GM03348 (cell line): Measurements from ENCODE around the gene CCDC102B.
A peak's percentile ranks its signal among the peaks of the same experiment; 100 is the strongest.
"Not testable (repeated sequence)": the region's sequence is repeated elsewhere in the genome, so short reads cannot be mapped to it uniquely, and the experiment has no call there.

Source experiments
- DNase-seq: peaks from one replicate; pipeline ENCODE4 v3.0.0; 2012; ENCODE audit warnings: low spot score

The CCDC102B gene

DNA sequence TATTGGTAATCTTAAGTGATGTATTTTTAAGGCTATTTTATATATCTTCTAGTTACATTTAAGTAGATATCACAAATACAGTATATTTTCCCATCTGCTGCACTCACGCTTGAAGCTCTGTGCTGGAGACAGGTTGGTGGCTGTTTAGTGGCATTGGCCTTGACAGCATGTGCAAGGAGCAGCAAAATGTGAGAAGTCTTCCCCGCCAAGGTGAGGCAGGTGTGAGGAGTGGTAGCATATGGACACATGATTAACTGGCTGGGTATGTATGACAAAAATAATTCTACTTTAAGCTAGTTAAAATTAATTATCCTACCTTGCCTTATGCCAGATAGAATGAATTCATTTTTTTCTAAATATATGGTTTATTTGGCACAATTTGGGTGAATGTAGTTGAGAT lies 117.2 kb downstream of the CCDC102B start:
- DNase-seq = no peak

DNA sequence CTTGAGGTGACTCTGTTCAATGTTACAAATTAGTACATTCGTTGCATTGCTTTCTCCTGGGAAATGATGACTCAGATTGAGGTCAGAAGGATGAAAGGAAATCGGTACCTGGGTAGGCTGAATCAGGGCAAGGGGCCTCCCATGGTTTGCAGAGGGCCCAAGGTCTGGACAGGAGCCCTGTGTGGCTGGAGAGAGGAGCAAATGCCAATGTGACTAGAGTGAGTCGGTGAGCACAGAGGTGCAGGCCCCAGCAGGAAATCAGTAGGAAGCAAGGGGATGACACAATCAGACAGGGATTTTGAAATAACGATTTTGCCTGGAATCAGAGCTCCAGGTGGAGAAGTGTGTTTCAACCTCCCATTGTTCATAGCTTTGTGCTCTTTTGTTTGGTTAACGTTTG lies 118.9 kb downstream of the CCDC102B start:
- DNase-seq = no peak

DNA sequence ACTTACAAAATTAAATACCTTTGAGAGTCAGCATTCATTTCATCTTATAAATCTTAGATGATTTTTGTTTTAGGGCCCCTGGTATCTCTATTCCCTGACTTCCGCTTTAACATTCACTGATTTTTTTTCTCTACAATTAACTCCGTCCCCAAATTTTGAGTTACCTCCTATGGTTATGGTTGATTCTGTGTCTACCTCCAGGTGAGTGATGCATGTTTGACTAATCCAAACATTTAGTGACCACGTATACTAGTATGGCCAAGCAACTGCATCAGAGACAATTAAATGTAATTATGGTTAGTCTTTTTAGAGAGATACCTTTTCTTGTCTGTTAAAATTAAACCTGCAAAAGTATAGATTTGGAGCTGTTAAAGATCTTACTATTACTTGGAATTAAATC lies 120.3 kb downstream of the CCDC102B start:
- no peak for DNase-seq

DNA sequence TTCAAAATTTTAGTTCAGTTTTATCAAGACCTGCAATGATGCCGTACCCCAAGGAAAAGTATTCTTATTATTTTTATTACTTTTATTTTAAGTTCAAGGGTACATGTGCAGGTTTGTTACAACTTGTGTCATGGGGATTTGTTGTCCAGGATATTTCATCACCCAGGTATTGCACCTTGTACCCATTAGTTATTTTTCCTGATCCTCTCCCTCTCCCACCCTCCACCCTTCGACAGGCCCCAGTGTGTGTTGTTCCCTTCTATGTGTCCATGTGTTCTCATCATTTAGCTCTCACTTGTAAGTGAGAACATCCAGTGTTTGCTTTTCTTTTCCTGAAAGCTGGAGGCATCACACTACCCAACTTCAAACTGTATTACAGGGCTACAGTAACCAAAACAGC lies 122.0 kb downstream of the CCDC102B start:
- DNase-seq = no peak

DNA sequence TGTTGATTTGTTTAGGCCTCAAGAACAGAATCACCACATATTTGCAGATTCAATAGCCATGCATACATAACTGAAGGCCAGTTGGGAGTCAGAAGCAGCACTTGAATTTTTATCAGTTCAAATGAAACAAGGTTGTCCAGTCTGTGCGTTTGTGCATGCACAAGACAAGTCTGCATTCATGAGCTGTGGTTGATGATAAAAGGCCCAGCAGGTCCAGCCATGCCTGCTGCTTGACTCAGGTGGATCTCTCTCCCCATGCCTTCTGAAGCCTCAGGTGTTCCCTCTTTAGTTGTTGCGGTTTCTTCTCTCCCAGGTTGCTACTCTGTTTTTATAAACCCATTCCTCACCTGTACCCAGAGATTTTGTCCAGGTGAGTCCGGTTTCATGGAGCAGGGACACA lies 124.5 kb downstream of the CCDC102B start:
- DNase-seq = no peak

DNA sequence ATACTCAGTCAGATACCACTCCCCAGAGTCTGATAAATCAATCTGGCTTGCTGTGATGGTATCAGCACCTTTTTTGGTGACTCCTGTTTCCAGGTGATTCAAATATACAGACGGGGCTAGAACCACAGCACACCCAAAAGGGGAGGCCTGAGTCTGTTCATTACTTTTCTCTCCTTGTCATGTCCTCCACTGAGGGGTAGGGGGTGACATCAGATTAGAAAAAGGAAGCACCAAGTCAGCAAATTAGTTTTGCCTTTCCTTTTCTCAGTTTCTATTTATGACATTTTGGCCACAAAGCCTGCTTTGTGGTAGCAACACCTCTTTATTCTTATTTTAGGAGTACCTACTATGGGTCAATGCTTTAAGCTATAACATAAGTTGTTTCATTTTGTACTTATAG lies 127.4 kb downstream of the CCDC102B start:
- DNase-seq = peak; percentile 14

DNA sequence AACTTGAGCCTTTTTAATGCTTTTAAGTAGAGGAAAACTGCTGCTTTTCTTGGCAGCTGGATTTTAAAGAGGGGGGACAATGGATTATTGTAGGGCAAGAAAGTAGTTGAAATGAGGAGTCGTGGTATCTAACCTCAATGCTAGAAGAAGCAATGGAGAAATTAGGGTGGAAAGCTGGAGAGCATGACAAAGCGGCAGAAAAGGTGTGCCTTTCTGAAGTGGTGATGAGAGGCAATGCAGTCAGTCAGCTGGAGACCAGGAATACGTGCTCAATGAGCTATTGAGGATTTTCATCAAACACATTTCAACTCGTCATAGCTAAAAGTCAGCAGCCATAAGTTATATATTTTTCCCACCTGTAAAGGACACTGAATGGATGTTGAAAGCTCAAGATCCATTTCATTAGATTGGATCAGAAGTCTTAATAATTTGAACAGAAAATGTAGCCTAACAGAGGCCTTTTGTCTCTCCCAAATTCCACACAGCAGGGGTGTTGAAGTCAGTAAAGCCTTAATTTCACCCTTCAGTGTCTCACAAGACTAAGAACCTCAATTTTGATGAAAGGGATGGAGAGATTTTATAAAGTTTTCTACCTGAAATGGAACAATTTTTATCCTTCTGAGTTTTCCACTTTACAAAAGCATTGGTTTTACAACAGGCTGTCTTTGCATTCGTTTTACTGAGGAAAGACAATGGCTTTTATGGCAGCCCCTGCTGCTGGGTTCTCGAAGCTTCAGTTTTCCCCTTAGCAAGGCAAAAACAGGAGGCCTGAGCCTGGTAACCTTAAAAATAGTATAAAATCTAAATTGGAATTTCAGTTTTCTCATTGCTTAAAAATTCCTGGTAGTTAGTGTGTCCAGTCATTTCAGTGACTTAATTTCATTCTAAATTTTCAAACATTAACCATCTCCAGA lies 131.1 kb downstream of the CCDC102B start:
- no peak for DNase-seq

DNA sequence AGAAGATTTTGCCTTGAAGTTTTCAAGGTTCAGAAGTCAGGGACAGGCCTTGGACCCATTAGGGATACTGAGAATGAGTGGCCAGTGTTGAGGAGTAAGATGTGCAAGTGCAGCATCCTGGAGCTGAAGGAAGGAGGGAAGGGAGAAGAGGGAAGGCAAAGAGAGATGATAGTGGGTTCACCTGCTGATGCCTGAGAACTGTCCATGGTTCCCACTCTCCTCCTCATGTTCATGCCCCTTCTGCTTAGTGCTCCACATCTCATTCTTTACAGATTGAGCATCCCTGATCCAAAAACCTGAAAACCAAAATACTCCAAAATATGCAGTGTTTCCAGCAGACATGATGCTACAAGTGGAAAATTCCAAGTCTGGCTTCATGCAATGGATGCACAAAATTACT lies 137.8 kb downstream of the CCDC102B start:
- DNase-seq = no peak

DNA sequence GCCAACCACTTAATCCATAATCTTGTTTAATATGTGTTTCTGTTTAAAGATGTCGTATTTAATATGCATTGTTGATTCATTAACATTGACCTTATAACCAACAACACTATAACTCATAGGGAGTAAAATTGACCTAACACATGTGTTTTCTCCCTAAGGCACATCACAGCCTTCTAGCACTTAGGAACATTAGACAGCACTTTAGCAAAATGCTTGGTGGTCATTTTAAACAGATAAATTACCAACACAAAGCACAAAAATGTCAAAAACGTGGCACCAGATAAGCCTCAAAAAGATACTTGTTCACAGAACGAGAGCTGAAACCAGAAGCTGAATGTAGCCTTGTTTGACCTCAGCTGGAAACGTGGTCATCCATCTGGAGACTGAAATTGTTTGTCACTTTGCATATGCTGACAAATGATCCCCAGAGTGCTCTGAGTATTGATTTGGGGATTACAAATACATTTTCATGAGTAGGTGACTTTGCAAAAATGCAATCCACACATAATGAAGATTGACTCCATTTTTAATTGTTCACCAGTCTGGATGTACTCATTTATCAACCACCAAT lies 139.2 kb downstream of the CCDC102B start:
- DNase-seq = no peak

DNA sequence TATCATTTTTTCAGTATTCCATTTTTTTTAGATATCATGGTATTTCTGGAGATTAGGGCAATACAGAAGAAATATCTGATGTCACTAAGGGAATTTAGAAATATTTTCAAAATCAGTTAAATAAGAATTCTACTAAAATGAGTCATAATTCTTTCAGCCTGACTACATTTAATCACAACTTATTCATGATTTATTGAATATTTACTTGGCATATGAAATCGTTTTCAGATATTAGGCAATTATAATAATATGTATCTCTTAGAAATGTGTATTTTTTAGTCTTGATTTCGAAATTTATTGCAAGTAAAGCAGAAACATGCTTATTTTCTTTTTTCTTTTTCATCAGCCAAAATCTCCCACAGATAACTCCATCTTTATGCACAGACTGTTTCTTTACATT lies 142.2 kb downstream of the CCDC102B start:
- peak; percentile 3 for DNase-seq

DNA sequence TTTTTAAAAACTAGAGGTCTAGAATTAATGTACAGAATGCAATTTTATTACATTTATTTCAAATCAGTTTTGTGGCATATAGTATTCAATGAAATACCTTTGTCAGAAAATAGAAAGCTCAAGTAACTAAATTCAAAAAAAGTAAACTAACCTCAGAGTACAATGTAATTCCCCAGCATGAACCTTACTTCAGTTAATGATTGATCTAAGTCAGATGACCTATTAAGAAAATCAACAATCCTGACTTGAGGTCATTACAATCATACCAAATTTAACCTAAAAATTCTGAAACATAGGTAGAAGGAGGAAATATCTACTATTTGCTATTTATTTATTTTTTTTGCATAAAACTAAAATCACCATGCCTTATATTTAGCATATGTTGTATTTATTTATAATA lies 142.9 kb downstream of the CCDC102B start:
- DNase-seq = no peak

DNA sequence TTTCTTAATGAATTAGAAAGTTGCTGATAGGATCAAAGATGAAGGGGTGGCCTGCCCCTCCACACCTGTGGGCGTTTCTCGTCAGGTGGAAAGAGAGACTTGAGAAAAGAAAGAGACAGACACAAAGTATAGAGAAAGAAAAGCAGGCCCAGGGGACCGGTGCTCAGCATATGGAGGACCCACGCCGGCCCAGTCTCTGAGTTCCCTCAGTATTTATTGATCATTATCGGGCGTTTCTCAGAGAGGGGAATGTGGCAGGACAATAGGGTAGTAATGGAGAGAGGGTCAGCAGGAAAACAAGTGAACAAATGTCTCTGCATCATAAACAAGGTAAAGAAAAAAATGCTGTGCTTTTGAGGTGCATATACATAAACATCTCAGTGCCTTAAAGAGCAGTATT lies 144.3 kb downstream of the CCDC102B start:
- no peak for DNase-seq

DNA sequence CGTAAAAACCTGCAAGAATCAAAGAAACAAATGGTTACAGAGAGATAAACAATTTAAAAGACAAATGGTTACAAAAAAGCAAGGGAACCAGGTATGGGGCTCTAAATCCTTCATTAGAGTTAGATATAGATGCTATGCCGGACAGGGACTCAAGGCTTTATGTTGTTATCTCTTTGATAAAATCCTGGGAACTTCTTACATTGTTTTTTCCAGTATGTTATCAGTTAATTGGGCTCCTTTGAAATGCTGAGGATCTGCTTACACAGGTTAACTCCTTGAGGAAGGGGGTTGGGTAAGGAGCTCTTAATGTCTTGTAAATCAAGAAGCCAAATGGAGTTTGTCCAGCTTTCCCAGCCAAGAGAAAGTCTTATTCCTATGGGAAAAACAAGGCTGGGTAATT lies 146.0 kb downstream of the CCDC102B start:
- DNase-seq = not testable (repeated sequence)

DNA sequence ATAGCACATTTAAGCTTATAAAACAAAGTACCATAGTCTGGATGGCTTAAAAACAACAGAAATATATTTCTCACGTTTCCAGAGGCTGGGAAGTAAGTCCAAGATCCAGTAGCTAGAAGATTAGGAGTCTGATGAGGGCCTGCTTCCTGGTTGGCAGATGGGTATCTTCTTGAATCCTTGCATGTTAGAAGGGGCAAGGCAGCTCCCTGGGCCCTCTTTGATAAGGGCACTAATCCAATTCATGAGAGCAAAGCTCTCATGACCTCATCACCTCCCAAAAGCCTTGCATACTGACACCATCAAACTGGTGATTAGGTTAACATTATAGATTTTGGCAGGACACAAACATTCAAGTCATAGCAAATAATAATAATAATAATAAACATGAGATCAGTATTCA lies 146.4 kb downstream of the CCDC102B start:
- DNase-seq = no peak

DNA sequence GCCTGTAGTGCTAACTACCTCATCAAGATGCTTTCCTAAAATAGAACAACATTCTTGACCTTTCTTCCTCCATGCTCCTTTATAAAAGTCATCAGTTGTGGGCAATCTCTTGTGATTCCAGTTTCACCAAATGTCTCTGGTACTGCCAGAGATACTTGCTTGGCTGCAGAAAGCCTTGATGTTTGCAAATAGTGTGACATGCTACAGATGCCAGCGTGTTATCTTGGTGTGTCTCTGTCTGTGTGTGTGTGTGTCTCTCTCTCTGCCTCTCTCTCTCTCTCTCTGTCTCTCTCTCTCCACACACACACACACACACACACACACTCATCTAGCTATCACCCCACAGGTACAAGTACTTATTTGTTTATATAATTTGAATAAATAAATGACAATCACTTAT lies 146.9 kb downstream of the CCDC102B start:
- no peak for DNase-seq

DNA sequence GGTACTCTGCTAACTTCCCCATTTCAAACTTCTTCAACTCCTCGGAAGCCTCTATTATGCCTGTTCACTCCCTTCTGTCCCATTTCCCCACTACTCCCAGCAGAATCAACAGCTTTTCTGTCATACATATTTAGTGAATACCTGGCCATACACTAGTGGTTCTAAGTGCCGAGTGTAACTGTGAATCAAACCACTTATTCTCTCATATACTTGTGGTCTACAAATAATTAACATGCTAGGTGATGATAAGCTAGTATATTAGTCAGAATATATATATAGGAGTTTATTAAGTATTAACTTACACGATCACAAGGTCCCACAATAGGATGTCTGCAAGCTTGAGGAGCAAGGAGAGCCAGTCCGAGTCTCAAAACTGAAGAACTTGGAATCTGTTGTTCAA lies 150.7 kb downstream of the CCDC102B start:
- no peak for DNase-seq

DNA sequence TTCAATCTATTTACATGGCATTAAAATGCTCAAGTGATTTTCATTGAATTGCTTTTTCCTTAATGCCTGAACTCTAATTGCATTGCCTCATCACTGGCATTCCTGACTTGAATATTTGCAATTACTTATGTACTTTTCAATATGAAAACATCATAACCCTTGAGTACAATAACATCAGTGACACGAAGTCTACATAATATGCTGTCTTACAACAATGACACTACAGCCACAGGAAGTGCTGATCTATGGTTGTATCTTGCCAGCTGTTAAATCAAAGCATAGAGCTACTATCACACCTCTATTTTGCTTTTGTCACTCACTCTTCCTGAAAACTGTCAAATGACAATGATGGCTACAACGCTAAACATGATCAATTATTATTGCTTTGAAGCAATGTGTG lies 156.9 kb downstream of the CCDC102B start:
- no peak for DNase-seq

DNA sequence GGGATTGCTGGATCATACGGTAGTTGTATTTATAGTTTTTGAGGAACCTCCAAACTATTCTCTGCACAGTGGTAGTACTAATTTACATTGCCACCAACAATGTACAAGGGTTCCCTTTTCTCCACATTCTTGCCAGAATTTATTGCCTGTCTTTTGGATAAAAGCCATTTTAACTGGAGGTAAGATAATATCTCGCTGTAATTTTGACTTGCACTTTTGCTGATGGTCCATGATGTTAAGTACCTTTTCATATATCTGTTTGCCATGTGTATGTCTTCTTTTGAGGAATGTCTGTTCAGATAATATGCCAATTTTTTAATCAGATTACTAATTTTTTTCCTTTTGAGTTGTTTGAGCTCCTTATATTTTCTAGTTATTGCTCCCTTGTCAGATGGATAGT lies 158.8 kb downstream of the CCDC102B start:
- no peak for DNase-seq

DNA sequence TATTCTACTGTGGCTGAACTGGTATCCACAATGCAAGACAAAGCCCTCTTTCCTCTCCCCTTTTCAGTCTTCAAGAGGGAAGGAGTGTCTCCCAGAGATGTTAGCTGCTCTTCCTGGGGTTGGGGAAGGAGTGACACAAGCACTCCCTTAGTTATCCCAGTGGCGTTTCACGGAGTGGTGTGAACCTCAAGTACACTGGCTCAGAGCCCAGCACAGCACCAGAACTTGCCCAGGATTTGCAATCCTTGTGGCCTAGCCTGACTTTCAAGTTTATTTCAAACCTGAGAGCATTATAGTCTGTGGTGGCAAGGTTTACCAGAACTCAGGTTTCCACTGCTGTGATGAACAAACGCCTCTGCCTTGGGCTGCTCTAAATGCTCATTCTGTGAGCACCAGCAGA lies 162.5 kb downstream of the CCDC102B start:
- DNase-seq = no peak

DNA sequence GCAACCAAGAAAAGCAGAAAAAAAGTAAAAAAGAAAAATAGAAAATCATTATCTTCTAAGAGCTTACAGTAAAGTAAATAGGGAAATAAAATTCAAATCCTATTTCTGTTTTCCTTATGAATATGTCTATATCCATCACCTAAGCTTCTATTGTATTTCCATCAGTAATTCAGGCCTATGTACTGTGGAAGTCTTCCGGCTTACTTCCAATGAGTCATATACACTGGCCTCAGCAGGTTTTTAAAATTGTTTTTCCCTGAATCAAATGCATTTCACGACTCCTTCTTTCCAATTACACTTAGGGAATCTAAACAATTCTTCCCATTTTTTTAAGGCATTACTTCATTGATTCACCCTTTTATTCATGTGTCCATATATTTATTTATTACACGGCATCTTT lies 164.7 kb downstream of the CCDC102B start:
- no peak for DNase-seq

DNA sequence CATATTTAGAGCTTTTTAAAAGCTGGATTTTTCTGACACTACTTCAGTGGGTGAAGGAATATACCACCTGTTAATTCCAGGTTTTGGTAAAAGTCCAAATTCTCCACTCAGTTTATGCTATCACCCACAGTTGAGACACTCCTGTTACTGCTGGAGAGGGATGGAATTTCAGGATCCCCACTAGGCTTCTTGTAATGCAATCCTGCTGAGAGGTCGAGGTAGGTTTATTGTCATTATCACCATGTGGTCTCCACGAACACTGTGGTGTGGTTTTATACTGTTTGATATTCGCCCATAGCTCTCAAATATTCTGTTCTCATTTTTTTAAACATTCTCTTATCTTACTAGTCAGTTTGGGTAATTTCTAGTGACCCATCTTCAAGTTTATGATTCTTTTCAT lies 167.9 kb downstream of the CCDC102B start:
- DNase-seq = no peak

DNA sequence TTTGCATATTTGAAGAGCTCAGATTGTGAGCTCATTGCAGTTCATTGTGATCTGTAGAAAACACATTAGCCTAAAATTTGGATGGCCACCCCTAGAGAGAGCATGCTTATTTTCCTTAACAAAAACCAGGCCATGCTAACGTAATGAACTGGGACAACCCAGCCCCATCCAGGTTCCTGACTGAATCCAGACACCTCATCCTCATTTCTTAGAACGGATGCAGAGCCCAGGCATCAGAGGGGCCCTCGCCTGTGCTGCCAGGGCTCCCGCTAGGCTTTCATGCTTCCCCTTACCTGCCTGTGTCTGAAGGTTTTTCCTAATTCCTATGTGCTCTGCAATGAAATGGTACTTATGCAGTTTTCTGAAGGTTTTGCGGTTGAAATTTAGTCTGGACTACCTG lies 171.1 kb downstream of the CCDC102B start:
- no peak for DNase-seq

DNA sequence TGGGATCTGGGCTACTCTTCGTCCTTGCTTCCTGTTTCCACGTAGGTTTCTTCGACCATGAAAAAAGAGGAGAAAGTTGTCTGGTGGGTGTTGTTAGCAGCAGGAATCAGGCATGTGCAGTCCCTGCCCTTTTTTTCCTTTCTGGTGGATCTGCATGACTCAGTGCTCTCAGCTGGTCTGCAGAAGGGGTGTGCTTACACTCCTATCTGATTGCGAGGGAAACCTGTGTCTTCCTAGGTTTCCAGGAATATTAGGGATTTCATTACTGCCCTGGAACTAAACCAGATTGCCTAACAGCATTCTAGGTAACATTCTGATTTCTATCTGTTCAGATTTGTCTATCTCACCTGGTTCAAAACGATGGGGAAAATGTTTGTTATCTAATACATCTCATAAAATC lies 174.3 kb downstream of the CCDC102B start:
- no peak for DNase-seq

DNA sequence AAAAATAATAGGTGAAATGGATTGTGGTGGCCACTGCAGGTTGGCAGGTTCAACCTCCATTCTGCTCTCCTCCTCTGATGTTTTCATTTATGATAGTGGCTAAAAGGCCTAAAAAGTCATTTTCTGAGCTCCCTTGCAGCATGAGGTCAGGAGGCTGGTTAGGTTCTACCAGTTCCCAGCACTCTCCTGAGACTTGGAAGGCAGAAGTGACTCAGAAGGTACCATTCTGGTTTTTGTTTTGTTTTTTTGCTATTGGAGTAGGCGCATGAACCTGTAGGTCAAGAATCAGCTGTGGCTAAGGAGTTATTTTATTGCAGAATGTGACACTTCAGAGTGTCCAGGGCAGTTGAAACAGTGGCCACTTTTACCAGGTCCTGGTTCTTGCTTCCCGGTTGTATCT lies 181.9 kb downstream of the CCDC102B start:
- DNase-seq = no peak
